HEK293 (cell line): ENCODE data around the gene KCNMA1.

Experiments
- GLI4 ChIP-seq: fragments of 450-650 bp; formaldehyde crosslinking; IDR thresholded peaks from 2 replicates; pipeline ENCODE4 v1.5.1; 2016; ENCODE audit warnings: missing biosample characterization, missing genetic modification characterization
- SP2 ChIP-seq: fragments of 450-650 bp; formaldehyde crosslinking; IDR thresholded peaks from 2 replicates; pipeline ENCODE4 v1.5.1; 2016; ENCODE audit warnings: missing biosample characterization, missing genetic modification characterization
- ZIC2 ChIP-seq: fragments of 450-650 bp; formaldehyde crosslinking; IDR thresholded peaks from 2 replicates; pipeline ENCODE4 v1.5.1; 2016; ENCODE audit warnings: missing biosample characterization, missing genetic modification characterization
- ZNF274 ChIP-seq, 2 experiments: fragments of 200-500 bp in 1 of 2; fragments of 450-650 bp in 1 of 2; sonication (Bioruptor generic) in 1 of 2; formaldehyde crosslinking in 1 of 2; IDR thresholded peaks; 2 replicates each; pipeline versions ENCODE4 v1.5.1 to v1.6.1; 2014 to 2016; ENCODE audit warnings: borderline replicate concordance in 1 of 2, inconsistent platforms in 1 of 2, low read length in 1 of 2, missing biosample characterization in 1 of 2, missing genetic modification characterization in 1 of 2
- TF ChIP-seq, protein P1 (sequence below): fragments of 450-650 bp; formaldehyde crosslinking; IDR thresholded peaks from 2 replicates; pipeline ENCODE4 v1.5.1; 2016; ENCODE audit warnings: missing biosample characterization, missing genetic modification characterization, borderline replicate concordance
- TF ChIP-seq, protein P2 (sequence below): fragments of 450-650 bp; formaldehyde crosslinking; IDR thresholded peaks from 2 replicates; pipeline ENCODE4 v1.5.1; 2016; ENCODE audit warnings: missing biosample characterization, missing genetic modification characterization
- TF ChIP-seq, protein P3 (sequence below): fragments of 450-650 bp; formaldehyde crosslinking; IDR thresholded peaks from 2 replicates; pipeline ENCODE4 v1.5.1; 2016; ENCODE audit warnings: missing biosample characterization, missing genetic modification characterization

DNA sequence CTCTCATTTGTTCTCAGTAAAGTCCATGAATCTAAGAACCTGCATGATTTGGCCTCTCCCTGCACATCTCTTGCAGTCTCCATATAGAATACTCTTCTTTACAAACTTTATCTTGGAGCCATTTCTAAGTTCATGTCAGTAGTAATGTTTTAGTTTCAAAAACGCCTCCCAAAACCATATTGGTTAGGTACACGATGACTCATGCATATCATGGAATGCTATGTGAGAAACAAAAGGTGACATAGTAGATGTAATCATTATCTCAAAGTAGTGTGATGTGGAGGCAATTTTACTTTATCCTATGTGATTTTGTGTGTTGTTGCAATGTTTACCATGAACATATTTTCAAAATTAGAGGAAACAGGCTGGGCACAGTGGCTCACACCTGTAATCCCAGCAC lies 520.7 kb downstream of the KCNMA1 start:
- TF ChIP-seq, protein P1, sequence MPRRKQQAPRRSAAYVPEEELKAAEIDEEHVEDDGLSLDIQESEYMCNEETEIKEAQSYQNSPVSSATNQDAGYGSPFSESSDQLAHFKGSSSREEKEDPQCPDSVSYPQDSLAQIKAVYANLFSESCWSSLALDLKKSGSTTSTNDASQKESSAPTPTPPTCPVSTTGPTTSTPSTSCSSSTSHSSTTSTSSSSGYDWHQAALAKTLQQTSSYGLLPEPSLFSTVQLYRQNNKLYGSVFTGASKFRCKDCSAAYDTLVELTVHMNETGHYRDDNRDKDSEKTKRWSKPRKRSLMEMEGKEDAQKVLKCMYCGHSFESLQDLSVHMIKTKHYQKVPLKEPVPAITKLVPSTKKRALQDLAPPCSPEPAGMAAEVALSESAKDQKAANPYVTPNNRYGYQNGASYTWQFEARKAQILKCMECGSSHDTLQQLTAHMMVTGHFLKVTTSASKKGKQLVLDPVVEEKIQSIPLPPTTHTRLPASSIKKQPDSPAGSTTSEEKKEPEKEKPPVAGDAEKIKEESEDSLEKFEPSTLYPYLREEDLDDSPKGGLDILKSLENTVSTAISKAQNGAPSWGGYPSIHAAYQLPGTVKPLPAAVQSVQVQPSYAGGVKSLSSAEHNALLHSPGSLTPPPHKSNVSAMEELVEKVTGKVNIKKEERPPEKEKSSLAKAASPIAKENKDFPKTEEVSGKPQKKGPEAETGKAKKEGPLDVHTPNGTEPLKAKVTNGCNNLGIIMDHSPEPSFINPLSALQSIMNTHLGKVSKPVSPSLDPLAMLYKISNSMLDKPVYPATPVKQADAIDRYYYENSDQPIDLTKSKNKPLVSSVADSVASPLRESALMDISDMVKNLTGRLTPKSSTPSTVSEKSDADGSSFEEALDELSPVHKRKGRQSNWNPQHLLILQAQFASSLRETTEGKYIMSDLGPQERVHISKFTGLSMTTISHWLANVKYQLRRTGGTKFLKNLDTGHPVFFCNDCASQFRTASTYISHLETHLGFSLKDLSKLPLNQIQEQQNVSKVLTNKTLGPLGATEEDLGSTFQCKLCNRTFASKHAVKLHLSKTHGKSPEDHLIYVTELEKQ: no peak
- TF ChIP-seq ZNF274 (IDR thresholded peaks at IDR 0.05; ENCODE audit: low read length) (no peak), ZNF274 (tag by site-specific recombination; IDR thresholded peaks at IDR 0.05; ENCODE audit: borderline replicate concordance) (no peak), SP2 (no peak), GLI4 (tag by site-specific recombination) (no peak), ZIC2 (tag by site-specific recombination) (no peak)
- TF ChIP-seq, protein P2, sequence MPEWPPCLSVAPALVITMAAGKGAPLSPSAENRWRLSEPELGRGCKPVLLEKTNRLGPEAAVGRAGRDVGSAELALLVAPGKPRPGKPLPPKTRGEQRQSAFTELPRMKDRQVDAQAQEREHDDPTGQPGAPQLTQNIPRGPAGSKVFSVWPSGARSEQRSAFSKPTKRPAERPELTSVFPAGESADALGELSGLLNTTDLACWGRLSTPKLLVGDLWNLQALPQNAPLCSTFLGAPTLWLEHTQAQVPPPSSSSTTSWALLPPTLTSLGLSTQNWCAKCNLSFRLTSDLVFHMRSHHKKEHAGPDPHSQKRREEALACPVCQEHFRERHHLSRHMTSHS: no peak
- TF ChIP-seq, protein P3, sequence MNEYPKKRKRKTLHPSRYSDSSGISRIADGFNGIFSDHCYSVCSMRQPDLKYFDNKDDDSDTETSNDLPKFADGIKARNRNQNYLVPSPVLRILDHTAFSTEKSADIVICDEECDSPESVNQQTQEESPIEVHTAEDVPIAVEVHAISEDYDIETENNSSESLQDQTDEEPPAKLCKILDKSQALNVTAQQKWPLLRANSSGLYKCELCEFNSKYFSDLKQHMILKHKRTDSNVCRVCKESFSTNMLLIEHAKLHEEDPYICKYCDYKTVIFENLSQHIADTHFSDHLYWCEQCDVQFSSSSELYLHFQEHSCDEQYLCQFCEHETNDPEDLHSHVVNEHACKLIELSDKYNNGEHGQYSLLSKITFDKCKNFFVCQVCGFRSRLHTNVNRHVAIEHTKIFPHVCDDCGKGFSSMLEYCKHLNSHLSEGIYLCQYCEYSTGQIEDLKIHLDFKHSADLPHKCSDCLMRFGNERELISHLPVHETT (tag by site-specific recombination): no peak
